ENCODE data around the gene TYW5. TPM values are rescaled to one million over a fixed set of nuclear protein-coding genes. Genes with fewer than 3 reads are reported as not detected.

Gene TYW5
- polyA plus RNA-seq, 3 donors = 1.5 to 3.5 (median 1.6) TPM

DNA sequence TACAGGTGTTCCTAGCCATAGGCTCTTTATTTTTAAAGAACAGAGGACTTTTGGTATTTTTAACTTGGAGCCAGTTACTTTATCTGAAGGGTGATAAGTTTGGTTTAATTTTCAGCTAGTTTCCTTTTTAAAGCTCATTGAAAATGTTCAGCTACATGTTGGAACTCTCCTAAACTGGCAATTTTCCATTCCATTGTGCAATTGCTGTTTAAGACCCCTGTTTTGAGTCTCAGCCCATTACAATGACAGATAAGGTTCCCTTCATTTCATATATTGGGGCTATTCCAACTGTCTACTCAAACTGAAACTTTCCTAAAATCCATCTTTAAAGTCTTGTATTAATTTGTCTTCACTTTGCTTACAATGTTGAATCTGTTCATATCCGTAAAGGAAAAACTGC, 11.7 kb upstream of the TYW5 start:
- no peaks in the 10 kb centered on the region for H3K4me1 Mint-ChIP-seq
- H3K4me1 ChIP-seq (ENCODE audit: control insufficient read depth in 1 of 2, insufficient read depth in 2 of 2, low read length in 2 of 2) = no peaks in the 10 kb centered on the region
- H3K27me3 ChIP-seq (ENCODE audit: control insufficient read depth in 2 of 2, insufficient read depth in 2 of 2, low read length in 2 of 2) = no peaks in the 10 kb centered on the region
- no peak overlapping the region for H3K4me3 ChIP-seq (replicated peaks in 1 of 3; ENCODE audit: low read depth in 2 of 3, low read length in 3 of 3)
- no peak overlapping the region for H3K27ac Mint-ChIP-seq
- H3K9me3 Mint-ChIP-seq = no peaks in the 10 kb centered on the region
- peaks cover 51 to 85% of the 10 kb centered on the region in 2 donors for H3K36me3 ChIP-seq (replicated peaks in 1 of 2; ENCODE audit: control insufficient read depth in 1 of 2, insufficient read depth in 2 of 2, low read length in 2 of 2)
- TF ChIP-seq, protein P1, sequence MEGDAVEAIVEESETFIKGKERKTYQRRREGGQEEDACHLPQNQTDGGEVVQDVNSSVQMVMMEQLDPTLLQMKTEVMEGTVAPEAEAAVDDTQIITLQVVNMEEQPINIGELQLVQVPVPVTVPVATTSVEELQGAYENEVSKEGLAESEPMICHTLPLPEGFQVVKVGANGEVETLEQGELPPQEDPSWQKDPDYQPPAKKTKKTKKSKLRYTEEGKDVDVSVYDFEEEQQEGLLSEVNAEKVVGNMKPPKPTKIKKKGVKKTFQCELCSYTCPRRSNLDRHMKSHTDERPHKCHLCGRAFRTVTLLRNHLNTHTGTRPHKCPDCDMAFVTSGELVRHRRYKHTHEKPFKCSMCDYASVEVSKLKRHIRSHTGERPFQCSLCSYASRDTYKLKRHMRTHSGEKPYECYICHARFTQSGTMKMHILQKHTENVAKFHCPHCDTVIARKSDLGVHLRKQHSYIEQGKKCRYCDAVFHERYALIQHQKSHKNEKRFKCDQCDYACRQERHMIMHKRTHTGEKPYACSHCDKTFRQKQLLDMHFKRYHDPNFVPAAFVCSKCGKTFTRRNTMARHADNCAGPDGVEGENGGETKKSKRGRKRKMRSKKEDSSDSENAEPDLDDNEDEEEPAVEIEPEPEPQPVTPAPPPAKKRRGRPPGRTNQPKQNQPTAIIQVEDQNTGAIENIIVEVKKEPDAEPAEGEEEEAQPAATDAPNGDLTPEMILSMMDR (IDR thresholded peaks at IDR 0.05) = no peak
- H3K79me2 ChIP-seq (ENCODE audit: insufficient read depth, low read length) = no peaks in the 10 kb centered on the region
- H3K27me3 Mint-ChIP-seq (ENCODE audit: low read depth in 3 of 3) = no peaks in the 10 kb centered on the region
- H3K4me3 Mint-ChIP-seq = no peak overlapping the region
- H3K27ac ChIP-seq (ENCODE audit: low read depth in 1 of 2, low read length in 2 of 2) = no peak overlapping the region
- H3K9me3 ChIP-seq (replicated peaks in 1 of 2; ENCODE audit: control insufficient read depth in 1 of 2, insufficient read depth in 1 of 2, low read length in 2 of 2) = no peaks in the 10 kb centered on the region
- intact Hi-C loops (cut with micrococcal nuclease) = no loop called here
- peaks cover 44 to 55% of the 10 kb centered on the region in 2 donors for H3K36me3 Mint-ChIP-seq
- H3K9ac ChIP-seq (ENCODE audit: insufficient read depth, low read length, poor library complexity, severe bottlenecking) = no peak overlapping the region
- no CpG with 5 or more reads among the region's 1 CpG for WGBS (ENCODE audit: insufficient coverage)
- no peak overlapping the region for H3K4me2 ChIP-seq (replicated peaks; ENCODE audit: extremely low read depth, low read length, poor library complexity, severe bottlenecking)
- H4K20me1 ChIP-seq (ENCODE audit: insufficient read depth, low read length) = no peaks in the 10 kb centered on the region
- no peak for DNase-seq
- no peak overlapping the region for H2AFZ ChIP-seq (ENCODE audit: insufficient read depth, low read depth, low read length, poor library complexity, severe bottlenecking)

DNA sequence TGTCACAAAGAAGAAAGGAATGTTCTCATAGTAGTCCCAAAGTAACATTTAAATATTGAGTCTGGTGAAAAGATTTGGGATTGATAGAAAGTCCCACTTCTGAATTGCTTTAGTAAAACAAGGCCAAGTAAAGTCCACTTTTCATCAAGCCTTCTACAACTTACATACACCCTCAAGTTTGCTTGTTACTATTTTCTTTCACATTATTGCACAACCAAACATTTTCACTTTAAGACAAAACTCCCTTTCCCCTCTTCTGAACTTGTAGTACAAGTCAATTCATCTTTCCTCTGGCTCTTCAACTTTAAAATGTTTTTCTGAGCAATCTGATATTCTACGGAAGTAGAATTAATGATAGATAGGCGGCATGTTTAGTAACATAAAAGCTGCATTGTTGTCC, 11.1 kb upstream of the TYW5 start:
- H3K27ac Mint-ChIP-seq = no peak overlapping the region
- no peak overlapping the region for H3K4me2 ChIP-seq (replicated peaks; ENCODE audit: extremely low read depth, low read length, poor library complexity, severe bottlenecking)
- no peaks in the 10 kb centered on the region for H3K27me3 Mint-ChIP-seq (ENCODE audit: low read depth in 3 of 3)
- no CpG with 5 or more reads among the region's 2 CpGs for WGBS (ENCODE audit: insufficient coverage)
- TF ChIP-seq, protein P1 (IDR thresholded peaks at IDR 0.05) = no peak
- no peak for DNase-seq
- H3K9ac ChIP-seq (ENCODE audit: insufficient read depth, low read length, poor library complexity, severe bottlenecking) = no peak overlapping the region
- intact Hi-C loops (cut with micrococcal nuclease) = no loop called here
- H3K4me3 ChIP-seq (replicated peaks in 1 of 3; ENCODE audit: low read depth in 2 of 3, low read length in 3 of 3) = no peak overlapping the region
- no peak overlapping the region for H2AFZ ChIP-seq (ENCODE audit: insufficient read depth, low read depth, low read length, poor library complexity, severe bottlenecking)
- H3K79me2 ChIP-seq (ENCODE audit: insufficient read depth, low read length) = no peaks in the 10 kb centered on the region
- no peaks in the 10 kb centered on the region for H3K9me3 ChIP-seq (replicated peaks in 1 of 2; ENCODE audit: control insufficient read depth in 1 of 2, insufficient read depth in 1 of 2, low read length in 2 of 2)
- no peak overlapping the region for H3K4me3 Mint-ChIP-seq
- H3K4me1 Mint-ChIP-seq = no peaks in the 10 kb centered on the region
- H3K36me3 ChIP-seq (replicated peaks in 1 of 2; ENCODE audit: control insufficient read depth in 1 of 2, insufficient read depth in 2 of 2, low read length in 2 of 2) = peaks cover 57 to 85% of the 10 kb centered on the region in 2 donors
- no peaks in the 10 kb centered on the region for H3K9me3 Mint-ChIP-seq
- no peaks in the 10 kb centered on the region for H3K27me3 ChIP-seq (ENCODE audit: control insufficient read depth in 2 of 2, insufficient read depth in 2 of 2, low read length in 2 of 2)
- peaks cover 46 to 61% of the 10 kb centered on the region in 2 donors for H3K36me3 Mint-ChIP-seq
- H3K27ac ChIP-seq (ENCODE audit: low read depth in 1 of 2, low read length in 2 of 2) = no peak overlapping the region
- no peaks in the 10 kb centered on the region for H4K20me1 ChIP-seq (ENCODE audit: insufficient read depth, low read length)
- no peaks in the 10 kb centered on the region for H3K4me1 ChIP-seq (ENCODE audit: control insufficient read depth in 1 of 2, insufficient read depth in 2 of 2, low read length in 2 of 2)

Data from CD14-positive monocyte (primary cell).